IMR-90 (cell line): ENCODE measurements around the gene OGFR. TPM values are rescaled to one million over a fixed set of nuclear protein-coding genes. Genes with fewer than 3 reads are reported as not detected.

ENCODE experiments used
- ATAC-seq: fragments of 200-7000 bp; cut with Tn5 transposase; 2 replicates; pipeline ENCODE4 v1.9.1; 2020; ENCODE audit warnings: low read depth, mild to moderate bottlenecking, moderate library complexity
- BruUV-seq: library from RNA; stranded (reverse); fragments of 400-500 nt; replicated peaks from 2 replicates; lab custom pipeline; 2021; lab: Mats Ljungman, UMichigan
- CTCF ChIA-PET: fragments of 300-600 bp; formaldehyde crosslinking; extraction: SDS; loops from one replicate; lab custom pipeline; 2021; ENCODE audit warnings: antibody characterized with exemption; lab: Yijun Ruan, JAX
- POLR2A ChIA-PET: fragments of 300-600 bp; sonication (Branson Sonifier 250); formaldehyde crosslinking; loops from one replicate; lab custom pipeline; 2022; ENCODE audit warnings: antibody characterized with exemption; ENCODE audit not compliant: unreplicated experiment; lab: Charles Lee
- DNase-seq: peaks from one replicate; pipeline ENCODE4 v3.0.0; 2013
- H2AFZ ChIP-seq: replicated peaks from 2 replicates; pipeline ENCODE3; 2013; ENCODE audit warnings: low read length, mild to moderate bottlenecking; ENCODE audit not compliant: poor library complexity
- H2AK5ac ChIP-seq: 2 replicates; pipeline ENCODE4 v1.6.1; 2013; ENCODE audit warnings: low read depth, low read length, inconsistent platforms
- H2AK9ac ChIP-seq: replicated peaks from 2 replicates; pipeline ENCODE3; 2013; ENCODE audit warnings: mild to moderate bottlenecking, low read depth, low read length, moderate library complexity; ENCODE audit not compliant: poor library complexity
- H2BK120ac ChIP-seq: 2 replicates; pipeline ENCODE4 v1.6.1; 2013; ENCODE audit warnings: low read depth, low read length, inconsistent platforms
- H2BK15ac ChIP-seq: 3 replicates; pipeline ENCODE4 v1.6.1; 2013; ENCODE audit warnings: low read depth, low read length, inconsistent platforms
- H2BK20ac ChIP-seq: 2 replicates; pipeline ENCODE4 v1.6.1; 2013; ENCODE audit warnings: low read depth, mild to moderate bottlenecking, inconsistent platforms, low read length, moderate library complexity
- H2BK5ac ChIP-seq: 2 replicates; pipeline ENCODE4 v1.6.1; 2013; ENCODE audit warnings: mild to moderate bottlenecking, low read depth, low read length, inconsistent platforms; ENCODE audit not compliant: poor library complexity, severe bottlenecking
- H3K14ac ChIP-seq: replicated peaks from 2 replicates; pipeline ENCODE4 v1.6.1; 2013; ENCODE audit warnings: low read depth, low read length, inconsistent platforms
- H3K18ac ChIP-seq: 2 replicates; pipeline ENCODE4 v1.6.1; 2013; ENCODE audit warnings: low read depth, low read length, control low read depth
- H3K23ac ChIP-seq: 2 replicates; pipeline ENCODE4 v1.6.1; 2013; ENCODE audit warnings: low read depth, low read length, inconsistent platforms
- H3K27ac ChIP-seq: 2 replicates; pipeline ENCODE4 v1.5.1; 2013; ENCODE audit warnings: mild to moderate bottlenecking, control low read depth, low read length; ENCODE audit not compliant: insufficient read depth
- H3K27me3 ChIP-seq: 2 replicates; pipeline ENCODE4 v1.6.1; 2013; ENCODE audit warnings: low read length; ENCODE audit not compliant: control insufficient read depth, insufficient read depth
- H3K36me3 ChIP-seq: 2 replicates; pipeline ENCODE4 v1.6.1; 2013; ENCODE audit warnings: low read length, mixed read lengths; ENCODE audit not compliant: control insufficient read depth, insufficient read depth
- H3K4ac ChIP-seq: 2 replicates; pipeline ENCODE4 v1.6.1; 2013; ENCODE audit warnings: low read depth, low read length, inconsistent platforms
- H3K4me1 ChIP-seq: 2 replicates; pipeline ENCODE4 v1.6.1; 2013; ENCODE audit warnings: low read length, mixed read lengths; ENCODE audit not compliant: control insufficient read depth, insufficient read depth
- H3K4me2 ChIP-seq: 2 replicates; pipeline ENCODE4 v1.6.1; 2013; ENCODE audit warnings: low read depth, mild to moderate bottlenecking, control low read depth, low read length, moderate library complexity
- H3K4me3 ChIP-seq: 2 replicates; pipeline ENCODE4 v1.5.1; 2013; ENCODE audit warnings: low read depth, mild to moderate bottlenecking, control low read depth, low read length, moderate library complexity; ENCODE audit not compliant: insufficient read depth
- H3K56ac ChIP-seq: 2 replicates; pipeline ENCODE4 v1.6.1; 2013; ENCODE audit warnings: low read length, inconsistent platforms; ENCODE audit not compliant: insufficient read depth; ENCODE audit errors: extremely low read depth
- H3K79me1 ChIP-seq, 2 experiments: 2 replicates each; pipeline ENCODE4 v1.6.1; 2013; ENCODE audit warnings: low read length in 2 of 2, inconsistent platforms in 1 of 2, low read depth in 1 of 2
- H3K9ac ChIP-seq: 2 replicates; pipeline ENCODE4 v1.6.1; 2013; ENCODE audit warnings: low read depth, low read length, control low read depth
- H3K9me1 ChIP-seq: 2 replicates; pipeline ENCODE4 v1.6.1; 2013; ENCODE audit warnings: low read length, inconsistent platforms; ENCODE audit not compliant: insufficient read depth
- H3K9me3 ChIP-seq: 2 replicates; pipeline ENCODE4 v1.6.1; 2013; ENCODE audit warnings: low read length; ENCODE audit not compliant: control insufficient read depth, insufficient read depth
- H4K20me1 ChIP-seq: 2 replicates; pipeline ENCODE4 v1.6.1; 2013; ENCODE audit warnings: low read length, inconsistent platforms; ENCODE audit not compliant: insufficient read depth
- H4K5ac ChIP-seq: 2 replicates; pipeline ENCODE4 v1.6.1; 2013; ENCODE audit warnings: mild to moderate bottlenecking, low read depth, low read length, control low read depth
- H4K8ac ChIP-seq, 2 experiments: 2 replicates each; pipeline ENCODE4 v1.6.1; 2013; ENCODE audit warnings: low read depth in 2 of 2, low read length in 2 of 2, control low read depth in 1 of 2, inconsistent platforms in 1 of 2
- H4K91ac ChIP-seq: 2 replicates; pipeline ENCODE4 v1.6.1; 2013; ENCODE audit warnings: low read depth, low read length, inconsistent platforms; ENCODE audit not compliant: insufficient read depth
- BHLHE40 ChIP-seq: fragments of 150-350 bp; IDR thresholded peaks from 2 replicates; pipeline ENCODE4 v1.6.1; 2016; ENCODE audit warnings: mild to moderate bottlenecking, low read depth, low read length
- CEBPB ChIP-seq: IDR thresholded peaks from 2 replicates; pipeline ENCODE4 v1.6.1; 2012; ENCODE audit warnings: low read depth, low read length, improper control_type of control experiment
- CHD1 ChIP-seq: IDR thresholded peaks from 2 replicates; pipeline ENCODE4 v1.6.1; 2012; ENCODE audit warnings: low read depth, low read length, improper control_type of control experiment
- CTCF ChIP-seq: conservative IDR thresholded peaks from 2 replicates; pipeline ENCODE4 v1.5.1; 2012; ENCODE audit warnings: mild to moderate bottlenecking, low read depth, low read length, improper control_type of control experiment
- ELK1 ChIP-seq: fragments of 150-350 bp; IDR thresholded peaks from 2 replicates; pipeline ENCODE4 v1.6.1; 2016; ENCODE audit warnings: low read depth, mild to moderate bottlenecking, low read length, moderate library complexity, borderline replicate concordance
- FOS ChIP-seq: fragments of 150-350 bp; IDR thresholded peaks from 2 replicates; pipeline ENCODE4 v1.6.1; 2016; ENCODE audit warnings: low read depth, low read length
- MAFK ChIP-seq: IDR thresholded peaks from 2 replicates; pipeline ENCODE4 v1.6.1; 2012; ENCODE audit warnings: low read depth, low read length, improper control_type of control experiment
- MAZ ChIP-seq: IDR thresholded peaks from 2 replicates; pipeline ENCODE4 v1.6.1; 2012; ENCODE audit warnings: low read depth, mild to moderate bottlenecking, low read length, improper control_type of control experiment, moderate library complexity, borderline replicate concordance
- MXI1 ChIP-seq: IDR thresholded peaks from 2 replicates; pipeline ENCODE4 v1.6.1; 2012; ENCODE audit warnings: low read depth, mild to moderate bottlenecking, low read length, moderate library complexity, borderline replicate concordance
- NFE2L2 ChIP-seq: fragments of 150-350 bp; IDR thresholded peaks from 2 replicates; pipeline ENCODE4 v1.6.1; 2016; ENCODE audit warnings: low read depth, mild to moderate bottlenecking, low read length
- POLR2A ChIP-seq: IDR thresholded peaks from 2 replicates; pipeline ENCODE4 v1.6.1; 2012; ENCODE audit warnings: mild to moderate bottlenecking, low read depth, low read length
- RAD21 ChIP-seq: IDR thresholded peaks from 2 replicates; pipeline ENCODE4 v1.6.1; 2012; ENCODE audit warnings: low read length, improper control_type of control experiment
- RCOR1 ChIP-seq: IDR thresholded peaks from 2 replicates; pipeline ENCODE4 v1.6.1; 2012; ENCODE audit warnings: mild to moderate bottlenecking, low read length, improper control_type of control experiment; ENCODE audit not compliant: insufficient replicate concordance
- RFX5 ChIP-seq: IDR thresholded peaks from 2 replicates; pipeline ENCODE4 v1.8.0; 2012; ENCODE audit warnings: low read depth, mild to moderate bottlenecking, low read length, moderate library complexity
- SMC3 ChIP-seq: fragments of 150-350 bp; IDR thresholded peaks from 2 replicates; pipeline ENCODE4 v1.6.1; 2016; ENCODE audit warnings: low read depth, mild to moderate bottlenecking, antibody characterized with exemption, low read length, moderate library complexity
- USF2 ChIP-seq: fragments of 150-350 bp; IDR thresholded peaks from 2 replicates; pipeline ENCODE4 v1.6.1; 2017; ENCODE audit warnings: mild to moderate bottlenecking, antibody characterized with exemption, low read length, low read depth
- WGBS, 2 experiments: methylation state at CpG; one replicate each; pipeline versions ENCODE4 v1.1.5 to v1.1.7; 2013; ENCODE audit warnings: missing lambda C conversion rate in 2 of 2; ENCODE audit not compliant: insufficient read length in 1 of 2; ENCODE audit errors: extremely low coverage in 2 of 2; 5-methylcytosine and 5-hydroxymethylcytosine counted together
- dilution Hi-C: fragments of 300-500 bp; cut with HindIII; formaldehyde crosslinking; loops from one replicate; pipeline ENCODE4 v1.14.3; 2018; ENCODE audit warnings: low sequenced_read_pairs; ENCODE audit not compliant: unreplicated experiment
- in situ Hi-C: fragments of 300-500 bp; cut with MboI; formaldehyde crosslinking; loops from 3 replicates; pipeline ENCODE4 v1.14.3; 2019; ENCODE audit warnings: low sequenced_read_pairs, inconsistent platforms, mixed read lengths
- intact Hi-C: fragments of 100-400 bp; cut with micrococcal nuclease; formaldehyde crosslinking; loops from 2 replicates; pipeline ENCODE4 v1.10.0; 2022
- polyA plus RNA-seq, 3 experiments: library from polyadenylated mRNA; depleted of rRNA; stranded (reverse); fragments of >200 nt; gene quantifications; 2 replicates each; pipeline ENCODE4 v1.2.3, GENCODE V29; 2012; ENCODE audit warnings: low replicate concordance in 1 of 3
- total RNA-seq: library from RNA; depleted of rRNA; stranded (reverse); fragments of >200 nt; gene quantifications from 2 replicates; pipeline ENCODE4 v1.2.3, GENCODE V29; 2012

OGFR gene
- total and polyA plus RNA-seq, 2 of the 4 experiments (the other 2 are of a cell fraction), result 22.4 to 30.1 TPM

GRCh38 chr20:62820962-62821725 is 16.5 kb downstream of the OGFR start:
- 92% methylated on average over 5 of the region's 19 CpGs; no CpG with 5 or more reads in 1 of the 2 experiments for WGBS, 2 experiments
- POLR2A ChIA-PET, result no interaction called here
- no peak for TF ChIP-seq MAZ
- TF ChIP-seq FOS, result no peak
- TF ChIP-seq CEBPB, result no peak
- no peak for TF ChIP-seq ELK1
- no peak for TF ChIP-seq CHD1
- no peak for TF ChIP-seq POLR2A
- TF ChIP-seq CTCF, result no peak
- TF ChIP-seq MAFK, result no peak
- no peak for TF ChIP-seq USF2
- no peak for TF ChIP-seq RAD21
- no peak for TF ChIP-seq SMC3
- TF ChIP-seq BHLHE40, result no peak
- TF ChIP-seq MXI1, result no peak
- TF ChIP-seq RFX5, result no peak
- no peak for TF ChIP-seq RCOR1
- TF ChIP-seq NFE2L2, result no peak

More at GRCh38 chr20:62820962-62821725, 16.5 kb downstream of the OGFR start:
- Histone ChIP-seq H2AFZ (no peak overlapping the region), H3K36me3 (no peaks in the 10 kb centered on the region), H3K4me1 (peaks cover 18% of the 10 kb centered on the region), H2BK120ac (no peak overlapping the region), H3K9me3 (no peaks in the 10 kb centered on the region), H2BK15ac (no peak overlapping the region), H4K91ac (no peak overlapping the region), H3K9ac (no peak overlapping the region), H3K9me1 (no peaks in the 10 kb centered on the region), H2BK5ac (no peak overlapping the region), H3K27me3 (peaks cover 16% of the 10 kb centered on the region), H3K14ac (no peak overlapping the region), H2BK20ac (no peak overlapping the region), H3K4ac (no peak overlapping the region), H4K20me1 (no peaks in the 10 kb centered on the region), H3K18ac (no peak overlapping the region), H3K4me3 (no peak overlapping the region), H3K79me1 (no peaks in the 10 kb centered on the region), H3K27ac (no peak overlapping the region), H2AK5ac (no peak overlapping the region; the same call in 1 of the 2 replicates), H4K8ac (no peak overlapping the region), H3K56ac (no peak overlapping the region), H2AK9ac (no peak overlapping the region), H3K23ac (no peak overlapping the region), H4K5ac (no peak overlapping the region), H3K4me2 (no peak overlapping the region)
- in situ Hi-C loops, result no loop called here
- intact Hi-C loops, result no loop called here
- CTCF ChIA-PET, result no interaction called here
- no TSS peak for BruUV-seq
- dilution Hi-C loops, result no loop called here
- no peak for ATAC-seq
- DNase-seq, result no peak
